CD8-positive, alpha-beta memory T cell (primary cell): Measurements from ENCODE around the gene CEP68. TPM values are rescaled to one million over a fixed set of nuclear protein-coding genes. Genes with fewer than 3 reads are reported as not detected.
A peak's percentile ranks its signal among the peaks of the same experiment; 100 is the strongest.

Source experiments
- CTCF ChIA-PET: fragments of 350-600 bp; sonication (Branson Sonifier 250); formaldehyde crosslinking; loops from one replicate; lab custom pipeline; 2021; ENCODE audit warnings: antibody characterized with exemption; lab: Charles Lee
- POLR2A ChIA-PET: fragments of 350-600 bp; sonication (Branson Sonifier 250); formaldehyde crosslinking; loops from one replicate; lab custom pipeline; 2021; ENCODE audit warnings: antibody characterized with exemption; lab: Charles Lee
- DNase-seq, 5 donors: peaks; one replicate each; pipeline versions ENCODE4 v3.0.0 to v3.0.0-alpha.2; 2020 to 2022; ENCODE audit warnings: mixed read lengths in 1 of 5
- H3K27ac ChIP-seq: one replicate; pipeline ENCODE4 v1.7.0; 2013; ENCODE audit warnings: low read depth, mild to moderate bottlenecking, low read length, moderate library complexity
- H3K27me3 ChIP-seq: 2 replicates; pipeline ENCODE4 v1.7.0; 2013; ENCODE audit warnings: low read length, mild to moderate bottlenecking; ENCODE audit not compliant: insufficient read depth, poor library complexity, severe bottlenecking
- H3K36me3 ChIP-seq: 2 replicates; pipeline ENCODE4 v1.7.0; 2013; ENCODE audit warnings: mild to moderate bottlenecking, low read length, moderate library complexity; ENCODE audit not compliant: insufficient read depth
- H3K4me1 ChIP-seq: 2 replicates; pipeline ENCODE4 v1.7.0; 2013; ENCODE audit warnings: mild to moderate bottlenecking, low read length, moderate library complexity; ENCODE audit not compliant: insufficient read depth
- H3K4me3 ChIP-seq: 2 replicates; pipeline ENCODE4 v1.7.0; 2013; ENCODE audit warnings: mild to moderate bottlenecking, low read length
- H3K9me3 ChIP-seq: 2 replicates; pipeline ENCODE4 v1.7.0; 2013; ENCODE audit warnings: mild to moderate bottlenecking, low read length
- H3K27ac Mint-ChIP-seq, 8 donors: one replicate each; pipeline ENCODE4 v1.8.0; 2020 to 2021; ENCODE audit warnings: mixed read lengths in 8 of 8, mild to moderate bottlenecking in 6 of 8, inconsistent platforms in 3 of 8, moderate library complexity in 3 of 8
- H3K27me3 Mint-ChIP-seq, 2 donors: one replicate each; pipeline ENCODE4 v1.8.0; 2020 to 2021; ENCODE audit warnings: mixed read lengths in 2 of 2, mild to moderate bottlenecking in 1 of 2, moderate library complexity in 1 of 2
- H3K36me3 Mint-ChIP-seq, 3 donors: one replicate each; pipeline ENCODE4 v1.8.0; 2020 to 2021; ENCODE audit warnings: mixed read lengths in 3 of 3, inconsistent platforms in 1 of 3, mild to moderate bottlenecking in 1 of 3
- H3K4me1 Mint-ChIP-seq, 3 donors: one replicate each; pipeline ENCODE4 v1.8.0; 2020 to 2021; ENCODE audit warnings: mixed read lengths in 3 of 3, inconsistent platforms in 1 of 3, mild to moderate bottlenecking in 1 of 3
- H3K4me3 Mint-ChIP-seq, 7 donors: one replicate each; pipeline ENCODE4 v1.8.0; 2020 to 2021; ENCODE audit warnings: mixed read lengths in 7 of 7, mild to moderate bottlenecking in 6 of 7, moderate library complexity in 4 of 7, inconsistent platforms in 2 of 7
- H3K9me3 Mint-ChIP-seq, 5 donors: one replicate each; pipeline ENCODE4 v1.8.0; 2020 to 2022; ENCODE audit warnings: mixed read lengths in 5 of 5, mild to moderate bottlenecking in 3 of 5, moderate library complexity in 2 of 5, inconsistent platforms in 1 of 5
- polyA plus RNA-seq: library from polyadenylated mRNA; unstranded; fragments of 300-500 nt; fragmentation: Illumina TruSeq; gene quantifications from one replicate; pipeline ENCODE4 v1.2.3, GENCODE V29; 2021
- total RNA-seq, 2 experiments: library from RNA; stranded (reverse); gene quantifications; one replicate each; pipeline ENCODE4 v1.2.3, GENCODE V29; 2021

CEP68 gene
- total and polyA plus RNA-seq, 3 experiments from 2014 or later: 7.2 to 24.7 (median 7.4) TPM

GRCh38 chr2:65055422-65056214, 598 bp upstream of the CEP68 start:
- DNase-seq: peak in 2 of 5 donors; percentile 55 to 57
- Mint-ChIP-seq H3K4me3 (peak overlapping the region; percentile 85 to 98 (median 97)), H3K4me1 (peaks cover 51 to 70% (median 70%) of the 10 kb centered on the region in 3 donors), H3K36me3 (peaks cover 0 to 14% (median 0%) of the 10 kb centered on the region in 3 donors), H3K9me3 (no peaks in the 10 kb centered on the region), H3K27ac (peak overlapping the region; percentile 71 to 96 (median 94)), H3K27me3 (peaks cover 0 to 1% of the 10 kb centered on the region in 2 donors)
- peak overlapping the region; percentile 55 for H3K27ac ChIP-seq
- ChIA-PET CTCF (interaction anchor here (0.6 to 5.2 kb wide), 15 partner anchors 10 to 1210 kb away, joined by 3 to 25 read pairs (median 4); partner anchors contain the start of genes ACTR2 and RAB1A), POLR2A (interaction anchor here (0.5 to 3.6 kb wide), 7 partner anchors 9 to 532 kb away, joined by 3 to 51 read pairs (median 4); partner anchors contain the start of genes ACTR2, AFTPH and RAB1A)
- H3K4me1 ChIP-seq: peaks cover 61% of the 10 kb centered on the region
- no peaks in the 10 kb centered on the region for H3K36me3 ChIP-seq
- H3K4me3 ChIP-seq: peak overlapping the region; percentile 65
- no peaks in the 10 kb centered on the region for H3K27me3 ChIP-seq
- no peaks in the 10 kb centered on the region for H3K9me3 ChIP-seq

- Histone ChIP-seq H3K4me1 (peaks cover 61% of the 10 kb centered on the region), H3K27me3 (no peaks in the 10 kb centered on the region), H3K27ac (peak overlapping the region; percentile 55), H3K4me3 (peak overlapping the region; percentile 65), H3K9me3 (no peaks in the 10 kb centered on the region), H3K36me3 (no peaks in the 10 kb centered on the region)
- CTCF ChIA-PET: interaction anchor here (0.6 to 5.2 kb wide), 7 partner anchors 11 to 892 kb away, joined by 3 to 25 read pairs (median 5); partner anchors contain the start of genes ACTR2 and RAB1A
- no peaks in the 10 kb centered on the region for H3K9me3 Mint-ChIP-seq
- peaks cover 0 to 1% of the 10 kb centered on the region in 2 donors for H3K27me3 Mint-ChIP-seq
- peaks cover 0 to 16% (median 0%) of the 10 kb centered on the region in 3 donors for H3K36me3 Mint-ChIP-seq
- H3K4me3 Mint-ChIP-seq: peak overlapping the region; percentile 85 to 94 (median 88)
- POLR2A ChIA-PET: interaction anchor here (0.5 to 3.6 kb wide), 5 partner anchors 15 to 389 kb away, joined by 3 to 51 read pairs (median 8); partner anchors contain the start of genes ACTR2 and RAB1A
- peaks cover 55 to 81% (median 78%) of the 10 kb centered on the region in 3 donors for H3K4me1 Mint-ChIP-seq
- DNase-seq: no peak
- peak overlapping the region; percentile 15 to 94 (median 88) for H3K27ac Mint-ChIP-seq
These were observed 799 bp downstream of the CEP68 start for GRCh38 chr2:65057054-65057375.

- H3K36me3 Mint-ChIP-seq: peaks cover 0 to 16% (median 0%) of the 10 kb centered on the region in 3 donors
- peak; percentile 24 to 86 (median 78) for DNase-seq
- POLR2A ChIA-PET: interaction anchor here (0.5 to 3.6 kb wide), 5 partner anchors 15 to 390 kb away, joined by 3 to 51 read pairs (median 8); partner anchors contain the start of genes ACTR2 and RAB1A
These were observed 1.3 kb downstream of the CEP68 start for GRCh38 chr2:65057391-65058052.

GRCh38 chr2:65059071-65059470, 2.9 kb downstream of the CEP68 start:
- Mint-ChIP-seq H3K9me3 (no peaks in the 10 kb centered on the region), H3K4me1 (peaks cover 50 to 79% (median 70%) of the 10 kb centered on the region in 3 donors), H3K36me3 (peaks cover 0 to 20% (median 0%) of the 10 kb centered on the region in 3 donors), H3K4me3 (peak overlapping the region in 3 of 7 donors; percentile 25 to 57 (median 41)), H3K27me3 (peaks cover 0 to 1% of the 10 kb centered on the region in 2 donors), H3K27ac (peak overlapping the region in 1 of 8 donors; percentile 74)
- Histone ChIP-seq H3K27me3 (no peaks in the 10 kb centered on the region), H3K4me1 (peaks cover 45% of the 10 kb centered on the region), H3K27ac (no peak overlapping the region), H3K4me3 (no peak overlapping the region), H3K9me3 (no peaks in the 10 kb centered on the region), H3K36me3 (no peaks in the 10 kb centered on the region)
- CTCF ChIA-PET: interaction anchor here (1.7 to 5.2 kb wide), 4 partner anchors 9 to 141 kb away, joined by 3 to 25 read pairs (median 5); no protein-coding TSS in a partner anchor
- no peak for DNase-seq
- POLR2A ChIA-PET: no interaction called here

More at GRCh38 chr2:65057391-65058052, 1.3 kb downstream of the CEP68 start:
- Histone ChIP-seq H3K4me3 (peak overlapping the region; percentile 65), H3K9me3 (no peaks in the 10 kb centered on the region), H3K27ac (peak overlapping the region; percentile 55), H3K4me1 (peaks cover 61% of the 10 kb centered on the region), H3K27me3 (no peaks in the 10 kb centered on the region), H3K36me3 (no peaks in the 10 kb centered on the region)
- no peaks in the 10 kb centered on the region for H3K9me3 Mint-ChIP-seq
- H3K4me3 Mint-ChIP-seq: peak overlapping the region; percentile 85 to 94 (median 88)
- peak overlapping the region; percentile 15 to 94 (median 88) for H3K27ac Mint-ChIP-seq
- CTCF ChIA-PET: interaction anchor here (1.6 to 5.2 kb wide), 5 partner anchors 11 to 139 kb away, joined by 3 to 25 read pairs (median 6); partner anchors contain the start of gene RAB1A
- H3K4me1 Mint-ChIP-seq: peaks cover 55 to 80% (median 77%) of the 10 kb centered on the region in 3 donors
- peaks cover 0 to 1% of the 10 kb centered on the region in 2 donors for H3K27me3 Mint-ChIP-seq

- Histone ChIP-seq H3K9me3 (no peaks in the 10 kb centered on the region), H3K27me3 (no peaks in the 10 kb centered on the region), H3K4me1 (peaks cover 37% of the 10 kb centered on the region), H3K4me3 (no peak overlapping the region), H3K27ac (no peak overlapping the region), H3K36me3 (no peaks in the 10 kb centered on the region)
- Mint-ChIP-seq H3K27me3 (no peaks in the 10 kb centered on the region), H3K27ac (peak overlapping the region in 2 of 8 donors; percentile 12 to 47), H3K9me3 (no peaks in the 10 kb centered on the region), H3K36me3 (peaks cover 0 to 14% (median 0%) of the 10 kb centered on the region in 3 donors), H3K4me1 (peaks cover 41 to 73% (median 65%) of the 10 kb centered on the region in 3 donors), H3K4me3 (peak overlapping the region in 1 of 7 donors; percentile 39)
- POLR2A ChIA-PET: no interaction called here
- CTCF ChIA-PET: interaction anchor here (1.5 kb wide), 1 partner anchor 11 kb away, joined by 3 read pairs; no protein-coding TSS in a partner anchor
- DNase-seq: no peak
These were observed 5.1 kb downstream of the CEP68 start for GRCh38 chr2:65061146-65061909.

GRCh38 chr2:65061910-65062339, 5.7 kb downstream of the CEP68 start:
- no peak overlapping the region for H3K4me3 ChIP-seq

More at GRCh38 chr2:65061910-65062339, 5.7 kb downstream of the CEP68 start:
- no peak overlapping the region for H3K27ac ChIP-seq
- H3K27me3 ChIP-seq: no peaks in the 10 kb centered on the region
- no peaks in the 10 kb centered on the region for H3K36me3 ChIP-seq
- Mint-ChIP-seq H3K27ac (peak overlapping the region in 1 of 8 donors; percentile 12), H3K4me1 (peaks cover 43 to 76% (median 67%) of the 10 kb centered on the region in 3 donors), H3K4me3 (peak overlapping the region in 1 of 7 donors; percentile 39), H3K36me3 (peaks cover 0 to 14% (median 0%) of the 10 kb centered on the region in 3 donors), H3K9me3 (no peaks in the 10 kb centered on the region), H3K27me3 (no peaks in the 10 kb centered on the region)
- POLR2A ChIA-PET: no interaction called here
- H3K4me1 ChIP-seq: peaks cover 36% of the 10 kb centered on the region
- no peaks in the 10 kb centered on the region for H3K9me3 ChIP-seq
- CTCF ChIA-PET: interaction anchor here (1.1 to 1.5 kb wide), 2 partner anchors 10 to 77 kb away, joined by 3 read pairs; no protein-coding TSS in a partner anchor
- no peak for DNase-seq
